ENCODE measurements around the gene F2RL1. TPM values are rescaled to one million over a fixed set of nuclear protein-coding genes. Genes with fewer than 3 reads are reported as not detected.
"Not testable (repeated sequence)": the region's sequence is repeated elsewhere in the genome, so short reads cannot be mapped to it uniquely, and the experiment has no call there.

The F2RL1 gene
- polyA plus RNA-seq, 2 donors, result 2.7 to 10.3 TPM

- H3K4me1 ChIP-seq (ENCODE audit: control insufficient read depth in 2 of 2, insufficient read depth in 2 of 2, low read length in 1 of 2), result peaks cover 0 to 4% of the 10 kb centered on the region in 2 donors
- no peaks in the 10 kb centered on the region for H3K27me3 ChIP-seq (ENCODE audit: control insufficient read depth in 1 of 2, insufficient read depth in 2 of 2, low read length in 2 of 2)
- no peaks in the 10 kb centered on the region for H3K36me3 ChIP-seq (ENCODE audit: control insufficient read depth in 2 of 2, insufficient read depth in 2 of 2, low read length in 1 of 2)
- H3K27ac ChIP-seq (ENCODE audit: low read depth in 2 of 2, low read length in 1 of 2), result peak overlapping the region in 1 of 2 donors; percentile 1
- H3K9me3 ChIP-seq (ENCODE audit: control insufficient read depth in 2 of 2, insufficient read depth in 1 of 2, low read depth in 1 of 2, low read length in 1 of 2), result no peaks in the 10 kb centered on the region
- H3K4me3 ChIP-seq (ENCODE audit: low read depth in 1 of 2, low read length in 2 of 2), result no peak overlapping the region
- WGBS, 2 donors, result 70 to 87% methylated on average over 6 of the region's 6 CpGs
These were observed 30.5 kb upstream of the F2RL1 start for GRCh38 chr5:76788362-76788761.

GRCh38 chr5:76789275-76789674 lies 29.6 kb upstream of the F2RL1 start:
- H3K27ac ChIP-seq (ENCODE audit: low read depth in 2 of 2, low read length in 1 of 2); H3K4me1 ChIP-seq (ENCODE audit: control insufficient read depth in 2 of 2, insufficient read depth in 2 of 2, low read length in 1 of 2); H3K4me3 ChIP-seq (ENCODE audit: low read depth in 1 of 2, low read length in 2 of 2); H3K27me3 ChIP-seq (ENCODE audit: control insufficient read depth in 1 of 2, insufficient read depth in 2 of 2, low read length in 2 of 2); H3K36me3 ChIP-seq (ENCODE audit: control insufficient read depth in 2 of 2, insufficient read depth in 2 of 2, low read length in 1 of 2); H3K9me3 ChIP-seq (ENCODE audit: control insufficient read depth in 2 of 2, insufficient read depth in 1 of 2, low read depth in 1 of 2, low read length in 1 of 2): not testable (repeated sequence)
- 95 to 97% methylated on average over 10 of the region's 10 CpGs for WGBS, 2 donors

GRCh38 chr5:76789991-76790581 lies 28.7 kb upstream of the F2RL1 start:
- Histone ChIP-seq H3K9me3 (ENCODE audit: control insufficient read depth in 2 of 2, insufficient read depth in 1 of 2, low read depth in 1 of 2, low read length in 1 of 2) (no peaks in the 10 kb centered on the region), H3K4me3 (ENCODE audit: low read depth in 1 of 2, low read length in 2 of 2) (no peak overlapping the region), H3K4me1 (ENCODE audit: control insufficient read depth in 2 of 2, insufficient read depth in 2 of 2, low read length in 1 of 2) (peaks cover 0 to 4% of the 10 kb centered on the region in 2 donors), H3K27me3 (ENCODE audit: control insufficient read depth in 1 of 2, insufficient read depth in 2 of 2, low read length in 2 of 2) (no peaks in the 10 kb centered on the region), H3K27ac (ENCODE audit: low read depth in 2 of 2, low read length in 1 of 2) (peak overlapping the region; percentile 84), H3K36me3 (ENCODE audit: control insufficient read depth in 2 of 2, insufficient read depth in 2 of 2, low read length in 1 of 2) (no peaks in the 10 kb centered on the region)
- WGBS, 2 donors, result 60 to 65% methylated on average over 8 of the region's 8 CpGs

GRCh38 chr5:76790632-76791290 lies 28.1 kb upstream of the F2RL1 start:
- H3K36me3 ChIP-seq (ENCODE audit: control insufficient read depth in 2 of 2, insufficient read depth in 2 of 2, low read length in 1 of 2), result no peaks in the 10 kb centered on the region
- no peaks in the 10 kb centered on the region for H3K9me3 ChIP-seq (ENCODE audit: control insufficient read depth in 2 of 2, insufficient read depth in 1 of 2, low read depth in 1 of 2, low read length in 1 of 2)
- H3K27ac ChIP-seq (ENCODE audit: low read depth in 2 of 2, low read length in 1 of 2), result peak overlapping the region; percentile 65 to 76
- peaks cover 0 to 4% of the 10 kb centered on the region in 2 donors for H3K4me1 ChIP-seq (ENCODE audit: control insufficient read depth in 2 of 2, insufficient read depth in 2 of 2, low read length in 1 of 2)
- no peak overlapping the region for H3K4me3 ChIP-seq (ENCODE audit: low read depth in 1 of 2, low read length in 2 of 2)
- H3K27me3 ChIP-seq (ENCODE audit: control insufficient read depth in 1 of 2, insufficient read depth in 2 of 2, low read length in 2 of 2), result no peaks in the 10 kb centered on the region
- 11 to 22% methylated on average over 3 of the region's 3 CpGs for WGBS, 2 donors

GRCh38 chr5:76791461-76791860 lies 27.4 kb upstream of the F2RL1 start:
- H3K27ac ChIP-seq (ENCODE audit: low read depth in 2 of 2, low read length in 1 of 2), result peak overlapping the region; percentile 4 to 27
- H3K27me3 ChIP-seq (ENCODE audit: control insufficient read depth in 1 of 2, insufficient read depth in 2 of 2, low read length in 2 of 2), result no peaks in the 10 kb centered on the region
- no peaks in the 10 kb centered on the region for H3K9me3 ChIP-seq (ENCODE audit: control insufficient read depth in 2 of 2, insufficient read depth in 1 of 2, low read depth in 1 of 2, low read length in 1 of 2)
- no peak overlapping the region for H3K4me3 ChIP-seq (ENCODE audit: low read depth in 1 of 2, low read length in 2 of 2)
- no peaks in the 10 kb centered on the region for H3K36me3 ChIP-seq (ENCODE audit: control insufficient read depth in 2 of 2, insufficient read depth in 2 of 2, low read length in 1 of 2)
- peaks cover 0 to 4% of the 10 kb centered on the region in 2 donors for H3K4me1 ChIP-seq (ENCODE audit: control insufficient read depth in 2 of 2, insufficient read depth in 2 of 2, low read length in 1 of 2)
- WGBS, 2 donors, result 75 to 83% methylated on average over 1 of the region's 1 CpG

- no peaks in the 10 kb centered on the region for H3K27me3 ChIP-seq (ENCODE audit: control insufficient read depth in 1 of 2, insufficient read depth in 2 of 2, low read length in 2 of 2)
- H3K36me3 ChIP-seq (ENCODE audit: control insufficient read depth in 2 of 2, insufficient read depth in 2 of 2, low read length in 1 of 2), result no peaks in the 10 kb centered on the region
- H3K27ac ChIP-seq (ENCODE audit: low read depth in 2 of 2, low read length in 1 of 2), result no peak overlapping the region
- H3K4me3 ChIP-seq (ENCODE audit: low read depth in 1 of 2, low read length in 2 of 2), result no peak overlapping the region
- H3K4me1 ChIP-seq (ENCODE audit: control insufficient read depth in 2 of 2, insufficient read depth in 2 of 2, low read length in 1 of 2), result peaks cover 0 to 4% of the 10 kb centered on the region in 2 donors
- 73 to 80% methylated on average over 4 of the region's 4 CpGs for WGBS, 2 donors
- no peaks in the 10 kb centered on the region for H3K9me3 ChIP-seq (ENCODE audit: control insufficient read depth in 2 of 2, insufficient read depth in 1 of 2, low read depth in 1 of 2, low read length in 1 of 2)
These were observed 24.0 kb upstream of the F2RL1 start for GRCh38 chr5:76794871-76795270.

- WGBS, 2 donors, result 67 to 74% methylated on average over 1 of the region's 1 CpG
- H3K4me1 ChIP-seq (ENCODE audit: control insufficient read depth in 2 of 2, insufficient read depth in 2 of 2, low read length in 1 of 2), result no peaks in the 10 kb centered on the region
These were observed 19.2 kb upstream of the F2RL1 start for GRCh38 chr5:76799588-76799987.

GRCh38 chr5:76800579-76800978 lies 18.3 kb upstream of the F2RL1 start:
- no peak overlapping the region for H3K27ac ChIP-seq (ENCODE audit: low read depth in 2 of 2, low read length in 1 of 2)
- 82 to 83% methylated on average over 3 of the region's 3 CpGs for WGBS, 2 donors

More at GRCh38 chr5:76799588-76799987, 19.2 kb upstream of the F2RL1 start:
- Histone ChIP-seq H3K27me3 (ENCODE audit: control insufficient read depth in 1 of 2, insufficient read depth in 2 of 2, low read length in 2 of 2) (no peaks in the 10 kb centered on the region), H3K36me3 (ENCODE audit: control insufficient read depth in 2 of 2, insufficient read depth in 2 of 2, low read length in 1 of 2) (no peaks in the 10 kb centered on the region), H3K9me3 (ENCODE audit: control insufficient read depth in 2 of 2, insufficient read depth in 1 of 2, low read depth in 1 of 2, low read length in 1 of 2) (no peaks in the 10 kb centered on the region), H3K4me3 (ENCODE audit: low read depth in 1 of 2, low read length in 2 of 2) (no peak overlapping the region), H3K27ac (ENCODE audit: low read depth in 2 of 2, low read length in 1 of 2) (no peak overlapping the region)

GRCh38 chr5:76801159-76801802 lies 17.5 kb upstream of the F2RL1 start:
- Histone ChIP-seq H3K4me3 (ENCODE audit: low read depth in 1 of 2, low read length in 2 of 2) (no peak overlapping the region), H3K4me1 (ENCODE audit: control insufficient read depth in 2 of 2, insufficient read depth in 2 of 2, low read length in 1 of 2) (no peaks in the 10 kb centered on the region), H3K9me3 (ENCODE audit: control insufficient read depth in 2 of 2, insufficient read depth in 1 of 2, low read depth in 1 of 2, low read length in 1 of 2) (no peaks in the 10 kb centered on the region), H3K36me3 (ENCODE audit: control insufficient read depth in 2 of 2, insufficient read depth in 2 of 2, low read length in 1 of 2) (no peaks in the 10 kb centered on the region), H3K27me3 (ENCODE audit: control insufficient read depth in 1 of 2, insufficient read depth in 2 of 2, low read length in 2 of 2) (no peaks in the 10 kb centered on the region), H3K27ac (ENCODE audit: low read depth in 2 of 2, low read length in 1 of 2) (no peak overlapping the region)
- WGBS, 2 donors, result 34 to 42% methylated on average over 4 of the region's 4 CpGs

More at GRCh38 chr5:76800579-76800978, 18.3 kb upstream of the F2RL1 start:
- Histone ChIP-seq H3K36me3 (ENCODE audit: control insufficient read depth in 2 of 2, insufficient read depth in 2 of 2, low read length in 1 of 2) (no peaks in the 10 kb centered on the region), H3K4me1 (ENCODE audit: control insufficient read depth in 2 of 2, insufficient read depth in 2 of 2, low read length in 1 of 2) (no peaks in the 10 kb centered on the region), H3K27me3 (ENCODE audit: control insufficient read depth in 1 of 2, insufficient read depth in 2 of 2, low read length in 2 of 2) (no peaks in the 10 kb centered on the region), H3K4me3 (ENCODE audit: low read depth in 1 of 2, low read length in 2 of 2) (no peak overlapping the region), H3K9me3 (ENCODE audit: control insufficient read depth in 2 of 2, insufficient read depth in 1 of 2, low read depth in 1 of 2, low read length in 1 of 2) (no peaks in the 10 kb centered on the region)
